ENCODE data around the gene TM2D1. TPM values are rescaled to one million over a fixed set of nuclear protein-coding genes. Genes with fewer than 3 reads are reported as not detected.
"Not testable (repeated sequence)": the region's sequence is repeated elsewhere in the genome, so short reads cannot be mapped to it uniquely, and the experiment has no call there.

TM2D1 gene
- total and polyA plus RNA-seq, 10 of the 15 experiments (the other 5 are each of a cell fraction or from before 2014, with no cell fraction given) = 21.0 to 46.6 (median 36.7) TPM

GRCh38 chr1:61718996-61719663, 5.8 kb downstream of the TM2D1 start:
- DNase-seq (ENCODE audit: low read depth, low spot score); H3K27ac ChIP-seq (ENCODE audit: control insufficient read depth, insufficient read depth); H3K9ac ChIP-seq (ENCODE audit: control insufficient read depth, insufficient read depth, low read length); ATAC-seq; POLR2A ChIA-PET; H3K36me3 ChIP-seq (ENCODE audit: control insufficient read depth in 2 of 2, insufficient read depth in 2 of 2, low read length in 1 of 2); H3K4me3 ChIP-seq; FAIRE-seq; in situ Hi-C loops (cut with MboI); H2AFZ ChIP-seq (ENCODE audit: control insufficient read depth, low read depth, low read length); SMC1A ChIA-PET (ENCODE audit: uncharacterized antibody, unreplicated experiment); intact Hi-C loops (cut with micrococcal nuclease; ENCODE audit: unreplicated experiment); CTCF ChIA-PET; RAD21 ChIA-PET (ENCODE audit: unreplicated experiment); H4K20me1 ChIP-seq (ENCODE audit: control insufficient read depth, insufficient read depth); H3K4me1 ChIP-seq (ENCODE audit: control insufficient read depth, insufficient read depth, low read length); H3K9me3 ChIP-seq (replicated peaks; ENCODE audit: control insufficient read depth, insufficient read depth, low read length); H3K27me3 ChIP-seq (replicated peaks in 1 of 2; ENCODE audit: control insufficient read depth in 2 of 2, insufficient read depth in 2 of 2, low read length in 1 of 2); BruUV-seq (replicated peaks): not testable (repeated sequence)
- 97% methylated on average over 8 of the region's 8 CpGs for WGBS (ENCODE audit: insufficient coverage, insufficient replicate concordance, low lambda C conversion rate, missing lambda C conversion rate)
- Histone ChIP-seq H3K4me2 (ENCODE audit: control insufficient read depth, insufficient read depth) (0 out of 2 replicates have a peak overlapping the region, but pooled peaks have one; percentile 3), H3K79me2 (ENCODE audit: control insufficient read depth, insufficient read depth, low read length) (peaks cover 14% of the 10 kb centered on the region)

- H3K9ac ChIP-seq (ENCODE audit: control insufficient read depth, insufficient read depth, low read length) = no peak overlapping the region
- ChIA-PET POLR2A (no interaction called here), CTCF (no interaction called here), RAD21 (ENCODE audit: unreplicated experiment) (no interaction called here), SMC1A (ENCODE audit: uncharacterized antibody, unreplicated experiment) (interaction anchor here (0.7 kb wide), 1 partner anchor 17 kb away, joined by 4 read pairs; no protein-coding TSS in a partner anchor)
- no peak for FAIRE-seq
- peaks cover 2 to 9% of the 10 kb centered on the region in 2 experiments for H3K36me3 ChIP-seq (ENCODE audit: control insufficient read depth in 2 of 2, insufficient read depth in 2 of 2, low read length in 1 of 2)
- intact Hi-C loops (cut with micrococcal nuclease; ENCODE audit: unreplicated experiment) = no loop called here
- H2AFZ ChIP-seq (ENCODE audit: control insufficient read depth, low read depth, low read length) = no peak overlapping the region
- H3K27ac ChIP-seq (ENCODE audit: control insufficient read depth, insufficient read depth) = no peak overlapping the region
- DNase-seq (ENCODE audit: low read depth, low spot score) = no peak
- no peak overlapping the region for H3K4me3 ChIP-seq
- no peaks in the 10 kb centered on the region for H3K9me3 ChIP-seq (replicated peaks; ENCODE audit: control insufficient read depth, insufficient read depth, low read length)
- no TSS peak for BruUV-seq (replicated peaks)
- no peaks in the 10 kb centered on the region for H4K20me1 ChIP-seq (ENCODE audit: control insufficient read depth, insufficient read depth)
- no peaks in the 10 kb centered on the region for H3K27me3 ChIP-seq (replicated peaks in 1 of 2; ENCODE audit: control insufficient read depth in 2 of 2, insufficient read depth in 2 of 2, low read length in 1 of 2)
- no peaks in the 10 kb centered on the region for H3K4me1 ChIP-seq (ENCODE audit: control insufficient read depth, insufficient read depth, low read length)
- TF ChIP-seq ZNF274 (IDR thresholded peaks at IDR 0.05; ENCODE audit: insufficient read depth, insufficient read length) (no peak), CREB1 (IDR thresholded peaks at IDR 0.05; ENCODE audit: low read depth) (no peak), PBX3 (IDR thresholded peaks at IDR 0.05; ENCODE audit: insufficient replicate concordance, low read depth, low read length) (no peak), GABPA (IDR thresholded peaks at IDR 0.05; ENCODE audit: low read depth) (no peak), CEBPZ (IDR thresholded peaks at IDR 0.05; ENCODE audit: low read depth, low read length) (no peak)
- in situ Hi-C loops (cut with MboI) = no loop called here
- H3K79me2 ChIP-seq (ENCODE audit: control insufficient read depth, insufficient read depth, low read length) = no peaks in the 10 kb centered on the region; the same call in none of the 2 replicates
- no peak overlapping the region for H3K4me2 ChIP-seq (ENCODE audit: control insufficient read depth, insufficient read depth)
- ATAC-seq = peak; percentile 51
Observed at GRCh38 chr1:61711969-61712368, 13.0 kb downstream of the TM2D1 start.

All from GM12878 (cell line).